Measurements from ENCODE around the gene ARHGEF17.

DNA sequence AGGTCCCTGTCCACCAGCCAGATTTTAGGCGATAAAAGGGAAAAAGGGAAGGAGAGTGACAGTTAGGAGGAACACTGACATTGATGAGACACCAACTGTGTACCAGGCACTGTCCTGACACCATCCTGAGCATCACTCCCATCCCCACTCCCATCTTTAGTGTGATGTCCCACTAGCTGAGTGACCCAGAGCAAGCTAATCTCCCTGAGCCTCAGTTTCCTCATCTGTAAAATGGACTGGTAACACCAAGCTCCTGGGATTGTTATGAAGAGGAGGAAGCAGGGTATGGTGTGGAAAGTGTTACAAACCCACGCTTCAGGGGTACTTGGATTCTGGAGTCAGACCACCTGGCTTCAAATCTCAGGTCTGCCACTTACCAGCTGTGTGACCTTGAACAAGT, 44.4 kb upstream of the ARHGEF17 start:
- TF ChIP-seq ZNF274 (IDR thresholded peaks at IDR 0.05; ENCODE audit: low read depth, low read length) = no peak
- no peak for TF ChIP-seq YY1 (IDR thresholded peaks at IDR 0.05; ENCODE audit: insufficient read depth, insufficient read length)
- TF ChIP-seq SUZ12 (IDR thresholded peaks at IDR 0.05; ENCODE audit: extremely low read depth, insufficient read depth, insufficient read length) = no peak
